Left forelimb (tissue), 1 donor: ENCODE results near the gene HEPACAM2.

Experiments used
- DNase-seq: peaks from one replicate; pipeline ENCODE4 v3.0.0-alpha.2; 2018; ENCODE audit warnings: low spot score

HEPACAM2 gene

GRCh38 chr7:93226310-93226709, at the start of gene HEPACAM2:
HEPACAM2 (minus strand) TSS chr7:93226469.
- no peak for DNase-seq

GRCh38 chr7:93265220-93265619, 39.0 kb upstream of the HEPACAM2 start:
- DNase-seq: no peak

GRCh38 chr7:93262535-93262934, 36.3 kb upstream of the HEPACAM2 start:
- no peak for DNase-seq

GRCh38 chr7:93258661-93259060, 32.4 kb upstream of the HEPACAM2 start:
- DNase-seq: no peak

GRCh38 chr7:93249491-93250148, 23.4 kb upstream of the HEPACAM2 start:
- no peak for DNase-seq

GRCh38 chr7:93245525-93246432, 19.5 kb upstream of the HEPACAM2 start:
- DNase-seq: no peak

- no peak for DNase-seq
Observed at GRCh38 chr7:93242106-93242505, 15.8 kb upstream of the HEPACAM2 start.

- no peak for DNase-seq
Observed at GRCh38 chr7:93239824-93240223, 13.6 kb upstream of the HEPACAM2 start.

- DNase-seq: no peak
Observed at GRCh38 chr7:93238748-93239147, 12.5 kb upstream of the HEPACAM2 start.

GRCh38 chr7:93238131-93238530, 11.9 kb upstream of the HEPACAM2 start:
- DNase-seq: no peak

GRCh38 chr7:93235541-93235940, 9.3 kb upstream of the HEPACAM2 start:
- no peak for DNase-seq

- DNase-seq: no peak
Observed at GRCh38 chr7:93232673-93233018, 6.4 kb upstream of the HEPACAM2 start.

GRCh38 chr7:93231799-93232672, 5.8 kb upstream of the HEPACAM2 start, which contains the start of gene VPS50:
VPS50 (plus strand) TSS chr7:93232366; CDS start chr7:93232468, 102 bp downstream.
- peak; percentile 92 for DNase-seq

- DNase-seq: no peak
Observed at GRCh38 chr7:93231259-93231658, 5.0 kb upstream of the HEPACAM2 start.

GRCh38 chr7:93228302-93228701, 2.0 kb upstream of the HEPACAM2 start:
- DNase-seq: no peak

- DNase-seq: no peak
Observed at GRCh38 chr7:93219868-93220267, 6.4 kb downstream of the HEPACAM2 start.

GRCh38 chr7:93218997-93219827, 7.1 kb downstream of the HEPACAM2 start:
- DNase-seq: no peak

- no peak for DNase-seq
Observed at GRCh38 chr7:93212881-93213280, 13.4 kb downstream of the HEPACAM2 start.

- DNase-seq: no peak
Observed at GRCh38 chr7:93211228-93211818, 14.9 kb downstream of the HEPACAM2 start.

- no peak for DNase-seq
Observed at GRCh38 chr7:93205046-93205445, 21.2 kb downstream of the HEPACAM2 start.

GRCh38 chr7:93203496-93203895, 22.8 kb downstream of the HEPACAM2 start:
- no peak for DNase-seq
